ENCODE data around the gene PRRT1B.

DNA sequence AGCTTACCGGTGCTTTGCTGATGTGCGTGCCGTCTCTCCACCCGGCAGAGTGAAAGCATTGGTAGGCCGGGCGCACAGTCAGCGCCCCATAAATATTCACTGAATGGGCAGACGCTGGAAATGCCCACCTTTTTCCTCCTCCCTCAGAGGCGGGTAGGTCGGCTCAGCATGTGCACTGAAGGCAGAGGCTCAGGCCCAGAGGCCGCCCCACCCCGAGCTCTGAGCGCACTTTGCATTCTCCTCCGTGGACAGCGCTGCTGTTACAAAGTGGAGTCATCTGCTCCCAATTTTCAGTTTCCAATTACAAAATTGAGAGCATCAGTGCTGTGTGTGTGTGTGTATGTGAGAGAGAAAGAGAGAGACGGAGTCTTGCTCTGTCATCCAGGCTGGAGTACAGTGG, 24.8 kb upstream of the PRRT1B start:
- TF ChIP-seq, protein P1, sequence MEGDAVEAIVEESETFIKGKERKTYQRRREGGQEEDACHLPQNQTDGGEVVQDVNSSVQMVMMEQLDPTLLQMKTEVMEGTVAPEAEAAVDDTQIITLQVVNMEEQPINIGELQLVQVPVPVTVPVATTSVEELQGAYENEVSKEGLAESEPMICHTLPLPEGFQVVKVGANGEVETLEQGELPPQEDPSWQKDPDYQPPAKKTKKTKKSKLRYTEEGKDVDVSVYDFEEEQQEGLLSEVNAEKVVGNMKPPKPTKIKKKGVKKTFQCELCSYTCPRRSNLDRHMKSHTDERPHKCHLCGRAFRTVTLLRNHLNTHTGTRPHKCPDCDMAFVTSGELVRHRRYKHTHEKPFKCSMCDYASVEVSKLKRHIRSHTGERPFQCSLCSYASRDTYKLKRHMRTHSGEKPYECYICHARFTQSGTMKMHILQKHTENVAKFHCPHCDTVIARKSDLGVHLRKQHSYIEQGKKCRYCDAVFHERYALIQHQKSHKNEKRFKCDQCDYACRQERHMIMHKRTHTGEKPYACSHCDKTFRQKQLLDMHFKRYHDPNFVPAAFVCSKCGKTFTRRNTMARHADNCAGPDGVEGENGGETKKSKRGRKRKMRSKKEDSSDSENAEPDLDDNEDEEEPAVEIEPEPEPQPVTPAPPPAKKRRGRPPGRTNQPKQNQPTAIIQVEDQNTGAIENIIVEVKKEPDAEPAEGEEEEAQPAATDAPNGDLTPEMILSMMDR (IDR thresholded peaks at IDR 0.05) = no peak
- no peak for TF ChIP-seq POLR2A (IDR thresholded peaks at IDR 0.05)

All from right lobe of liver (tissue), 4 donors.